OCI-LY3 (cell line): ENCODE measurements around the gene ADD3.

Source experiments
- H2AFZ ChIP-seq: fragments of 200-600, 300-600 bp; shearing (Covaris generic); 2 replicates; pipeline ENCODE4 v1.6.0; 2014; ENCODE audit warnings: antibody characterized with exemption, low read depth, low read length
- H3K27ac ChIP-seq: fragments of 200-600, 300-600 bp; sonication (generic); 2 replicates; pipeline ENCODE4 v1.5.1; 2014; ENCODE audit warnings: mild to moderate bottlenecking, low read length, moderate library complexity, mixed read lengths
- H3K27me3 ChIP-seq: fragments of 200-600, 300-600 bp; sonication (generic); 2 replicates; pipeline ENCODE4 v1.6.1; 2014; ENCODE audit warnings: low read depth, low read length, mixed read lengths
- H3K36me3 ChIP-seq: fragments of 200-600, 300-600 bp; sonication (generic); replicated peaks from 2 replicates; pipeline ENCODE3; 2014; ENCODE audit warnings: low read depth, low read length, mixed read lengths
- H3K4me1 ChIP-seq: fragments of 300-600, 200-600 bp; sonication (generic); 2 replicates; pipeline ENCODE4 v1.6.1; 2014; ENCODE audit warnings: low read length, mixed read lengths
- H3K4me2 ChIP-seq: fragments of 200-600, 300-600 bp; sonication (generic); 2 replicates; pipeline ENCODE4 v1.6.1; 2014; ENCODE audit warnings: low read length, mixed read lengths
- H3K4me3 ChIP-seq: fragments of 300-600, 200-600 bp; sonication (generic); 2 replicates; pipeline ENCODE4 v1.5.1; 2014; ENCODE audit warnings: antibody characterized with exemption, mild to moderate bottlenecking, low read length, moderate library complexity
- H3K79me2 ChIP-seq: fragments of 300-600, 200-600 bp; shearing (Covaris generic); 2 replicates; pipeline ENCODE4 v1.6.1; 2014; ENCODE audit warnings: mild to moderate bottlenecking, low read length, mixed read lengths
- H3K9ac ChIP-seq: fragments of 300-600, 200-600 bp; shearing (Covaris generic); 2 replicates; pipeline ENCODE4 v1.6.0; 2014; ENCODE audit warnings: mild to moderate bottlenecking, low read length, moderate library complexity
- H3K9me3 ChIP-seq: fragments of 200-600, 300-600 bp; shearing (Covaris generic); 2 replicates; pipeline ENCODE4 v1.6.1; 2014; ENCODE audit warnings: low read length, mixed read lengths; ENCODE audit not compliant: insufficient read depth
- H4K20me1 ChIP-seq: fragments of 200-600, 300-600 bp; sonication (generic); 2 replicates; pipeline ENCODE4 v1.6.1; 2016; ENCODE audit warnings: low read length, mixed read lengths; ENCODE audit not compliant: insufficient read depth
- EZH2phosphoT487 ChIP-seq: fragments of 200-600 bp; shearing (Covaris generic); IDR thresholded peaks from 2 replicates; pipeline ENCODE4 v1.6.1; 2018; ENCODE audit warnings: antibody characterized with exemption, mixed run types, low read depth
- TF ChIP-seq, protein P1 (sequence below): fragments of 200-600, 300-600 bp; sonication (generic); IDR thresholded peaks from 2 replicates; pipeline ENCODE4 v1.5.1; 2014; ENCODE audit warnings: antibody characterized with exemption, low read length, low read depth

Gene ADD3

DNA sequence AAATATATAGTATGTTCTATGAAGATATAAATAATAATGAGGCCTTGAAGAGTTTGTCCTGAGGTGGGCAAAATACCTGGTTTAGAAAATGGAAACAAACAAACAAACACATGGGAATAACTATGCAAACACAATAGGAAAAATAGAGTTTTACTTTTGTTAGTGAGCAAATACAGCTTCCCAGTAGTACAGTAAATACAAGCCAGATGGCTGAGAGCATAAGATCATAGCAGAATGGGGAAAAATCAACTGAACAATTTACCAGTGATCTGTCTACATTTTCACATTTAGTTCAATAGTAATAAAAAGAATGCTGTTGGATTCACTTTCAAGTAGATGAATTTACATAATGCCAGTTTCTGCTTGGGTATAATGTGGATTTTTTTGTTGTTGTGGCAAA lies 45.1 kb downstream of the ADD3 start:
- no peaks in the 10 kb centered on the region for H3K79me2 ChIP-seq
- H3K27me3 ChIP-seq = no peaks in the 10 kb centered on the region
- H3K27ac ChIP-seq = no peak overlapping the region
- H3K4me2 ChIP-seq = no peak overlapping the region
- H3K36me3 ChIP-seq = no peaks in the 10 kb centered on the region
- H2AFZ ChIP-seq = no peak overlapping the region
- TF ChIP-seq EZH2phosphoT487 = no peak
- TF ChIP-seq, protein P1, sequence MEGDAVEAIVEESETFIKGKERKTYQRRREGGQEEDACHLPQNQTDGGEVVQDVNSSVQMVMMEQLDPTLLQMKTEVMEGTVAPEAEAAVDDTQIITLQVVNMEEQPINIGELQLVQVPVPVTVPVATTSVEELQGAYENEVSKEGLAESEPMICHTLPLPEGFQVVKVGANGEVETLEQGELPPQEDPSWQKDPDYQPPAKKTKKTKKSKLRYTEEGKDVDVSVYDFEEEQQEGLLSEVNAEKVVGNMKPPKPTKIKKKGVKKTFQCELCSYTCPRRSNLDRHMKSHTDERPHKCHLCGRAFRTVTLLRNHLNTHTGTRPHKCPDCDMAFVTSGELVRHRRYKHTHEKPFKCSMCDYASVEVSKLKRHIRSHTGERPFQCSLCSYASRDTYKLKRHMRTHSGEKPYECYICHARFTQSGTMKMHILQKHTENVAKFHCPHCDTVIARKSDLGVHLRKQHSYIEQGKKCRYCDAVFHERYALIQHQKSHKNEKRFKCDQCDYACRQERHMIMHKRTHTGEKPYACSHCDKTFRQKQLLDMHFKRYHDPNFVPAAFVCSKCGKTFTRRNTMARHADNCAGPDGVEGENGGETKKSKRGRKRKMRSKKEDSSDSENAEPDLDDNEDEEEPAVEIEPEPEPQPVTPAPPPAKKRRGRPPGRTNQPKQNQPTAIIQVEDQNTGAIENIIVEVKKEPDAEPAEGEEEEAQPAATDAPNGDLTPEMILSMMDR = no peak
- H4K20me1 ChIP-seq = no peaks in the 10 kb centered on the region
- H3K9me3 ChIP-seq = no peaks in the 10 kb centered on the region
- no peak overlapping the region for H3K9ac ChIP-seq
- H3K4me1 ChIP-seq = no peaks in the 10 kb centered on the region
- no peak overlapping the region for H3K4me3 ChIP-seq

DNA sequence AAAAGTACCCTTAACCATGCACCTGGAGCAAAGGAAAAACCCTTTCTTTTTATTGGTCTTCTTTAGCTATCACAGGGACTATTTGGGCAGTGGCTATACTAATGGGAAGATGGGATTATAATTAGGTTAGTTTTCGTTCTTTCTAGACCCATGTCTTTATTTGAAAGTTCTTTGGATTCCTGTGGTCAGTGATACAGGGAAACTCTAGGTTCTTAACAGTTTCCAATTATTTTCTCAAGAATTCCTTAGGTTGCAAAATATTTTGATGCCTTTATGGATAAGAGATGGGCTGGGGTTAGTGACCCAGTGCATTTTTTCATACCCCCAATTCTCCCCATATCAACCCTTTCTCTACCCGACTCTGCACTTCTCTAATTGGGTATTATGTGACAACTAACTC lies 49.0 kb downstream of the ADD3 start:
- Histone ChIP-seq H2AFZ (no peak overlapping the region), H4K20me1 (no peaks in the 10 kb centered on the region), H3K4me1 (peaks cover 2% of the 10 kb centered on the region; the same call in 1 of the 2 replicates), H3K36me3 (no peaks in the 10 kb centered on the region), H3K27ac (no peak overlapping the region), H3K4me2 (no peak overlapping the region), H3K9ac (no peak overlapping the region), H3K79me2 (no peaks in the 10 kb centered on the region), H3K4me3 (no peak overlapping the region), H3K9me3 (no peaks in the 10 kb centered on the region), H3K27me3 (no peaks in the 10 kb centered on the region)
- TF ChIP-seq EZH2phosphoT487 = no peak
- TF ChIP-seq, protein P1 = no peak

DNA sequence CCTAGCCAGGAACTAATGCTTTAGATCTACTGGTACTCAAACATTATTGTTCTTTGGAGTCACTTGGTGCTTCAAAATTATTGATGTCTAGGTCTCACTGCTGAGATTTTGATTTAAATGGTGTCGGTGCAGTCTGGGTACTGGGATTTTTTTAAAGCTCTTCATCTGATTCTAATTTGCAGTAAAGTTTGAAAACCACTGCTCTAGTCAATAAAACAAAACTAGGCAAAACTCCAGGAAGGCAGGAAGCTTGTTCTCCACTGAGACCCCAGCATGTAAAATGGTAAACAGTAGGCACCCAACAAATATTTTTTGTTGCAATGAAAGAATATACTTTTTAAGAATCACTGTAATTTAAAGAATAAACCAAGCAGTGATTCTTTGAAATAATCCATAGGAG lies 49.7 kb downstream of the ADD3 start:
- no peak overlapping the region for H3K4me2 ChIP-seq
- no peak overlapping the region for H3K9ac ChIP-seq
- no peak for TF ChIP-seq EZH2phosphoT487
- TF ChIP-seq, protein P1 = no peak
- no peaks in the 10 kb centered on the region for H3K9me3 ChIP-seq
- no peaks in the 10 kb centered on the region for H4K20me1 ChIP-seq
- H3K27me3 ChIP-seq = no peaks in the 10 kb centered on the region
- no peak overlapping the region for H3K27ac ChIP-seq
- H3K4me3 ChIP-seq = no peak overlapping the region
- H3K4me1 ChIP-seq = peaks cover 2% of the 10 kb centered on the region; the same call in 1 of the 2 replicates
- H3K36me3 ChIP-seq = no peaks in the 10 kb centered on the region
- no peaks in the 10 kb centered on the region for H3K79me2 ChIP-seq
- no peak overlapping the region for H2AFZ ChIP-seq

- no peaks in the 10 kb centered on the region for H4K20me1 ChIP-seq
- no peaks in the 10 kb centered on the region for H3K36me3 ChIP-seq
- peak overlapping the region; percentile 24 for H3K4me2 ChIP-seq
- H2AFZ ChIP-seq = no peak overlapping the region
- H3K4me3 ChIP-seq = no peak overlapping the region
- H3K9me3 ChIP-seq = no peaks in the 10 kb centered on the region
- H3K27ac ChIP-seq = no peak overlapping the region
- H3K9ac ChIP-seq = no peak overlapping the region
- H3K79me2 ChIP-seq = no peaks in the 10 kb centered on the region
- peaks cover 2% of the 10 kb centered on the region; the same call in 1 of the 2 replicates for H3K4me1 ChIP-seq
- H3K27me3 ChIP-seq = no peaks in the 10 kb centered on the region
- TF ChIP-seq, protein P1 = no peak
- TF ChIP-seq EZH2phosphoT487 = no peak
Measured at GRCh38 chr10:110058212-110058611, 50.4 kb downstream of the ADD3 start.
